Activated CD8-positive, alpha-beta T cell treated with anti-CD3 and anti-CD28 coated beads for 36 hours (primary cell): ENCODE data around the gene AMOTL1. TPM values are rescaled to one million over a fixed set of nuclear protein-coding genes. Genes with fewer than 3 reads are reported as not detected.

Source experiments
- ATAC-seq: fragments of 200-7000 bp; cut with Tn5 transposase; one replicate; pipeline ENCODE4 v1.10.0; 2021; ENCODE audit warnings: mild to moderate bottlenecking, moderate library complexity
- CTCF ChIA-PET: fragments of 350-600 bp; sonication (Branson Sonifier 250); formaldehyde crosslinking; loops from one replicate; lab custom pipeline; 2021; ENCODE audit warnings: antibody characterized with exemption; lab: Charles Lee
- POLR2A ChIA-PET: fragments of 350-600 bp; sonication (Branson Sonifier 250); formaldehyde crosslinking; loops from one replicate; lab custom pipeline; 2021; ENCODE audit warnings: antibody characterized with exemption; lab: Charles Lee
- DNase-seq: peaks from one replicate; pipeline ENCODE4 v3.0.0-alpha.2; 2020
- H3K27ac Mint-ChIP-seq: one replicate; pipeline ENCODE4 v1.8.0; 2021; ENCODE audit warnings: mild to moderate bottlenecking, mixed read lengths
- H3K27me3 Mint-ChIP-seq: one replicate; pipeline ENCODE4 v1.8.0; 2021; ENCODE audit warnings: mixed read lengths
- H3K36me3 Mint-ChIP-seq: one replicate; pipeline ENCODE4 v1.8.0; 2021; ENCODE audit warnings: low read depth, mixed read lengths
- H3K4me1 Mint-ChIP-seq: one replicate; pipeline ENCODE4 v1.8.0; 2021; ENCODE audit warnings: low read depth, mixed read lengths
- H3K4me3 Mint-ChIP-seq: one replicate; pipeline ENCODE4 v1.8.0; 2021; ENCODE audit warnings: mild to moderate bottlenecking, moderate library complexity, mixed read lengths
- H3K9me3 Mint-ChIP-seq: one replicate; pipeline ENCODE4 v1.8.0; 2021; ENCODE audit warnings: mixed read lengths
- intact Hi-C: fragments of 100-400 bp; cut with micrococcal nuclease; formaldehyde crosslinking; loops from one replicate; pipeline ENCODE4 v1.10.0; 2022
- total RNA-seq, 2 experiments: library from RNA; stranded (reverse); gene quantifications; one replicate each; pipeline ENCODE4 v1.2.3, GENCODE V29; 2021
- TF ChIP-seq, protein P1 (sequence below): fragments of 200-600 bp; IDR thresholded peaks from one replicate; pipeline ENCODE4 v1.8.0; 2022; ENCODE audit warnings: antibody characterized with exemption, mild to moderate bottlenecking

AMOTL1 gene
- total RNA-seq, 2 experiments from 2014 or later = 1.5 to 1.7 TPM

- H3K4me1 Mint-ChIP-seq = no peaks in the 10 kb centered on the region
- ChIA-PET CTCF (no interaction called here), POLR2A (no interaction called here)
- H3K36me3 Mint-ChIP-seq = no peaks in the 10 kb centered on the region
- peaks cover 2% of the 10 kb centered on the region for H3K9me3 Mint-ChIP-seq
- intact Hi-C loops = no loop called here
- DNase-seq (no peak), ATAC-seq (no peak)
- H3K4me3 Mint-ChIP-seq = no peak overlapping the region
- no peaks in the 10 kb centered on the region for H3K27me3 Mint-ChIP-seq
- TF ChIP-seq, protein P1, sequence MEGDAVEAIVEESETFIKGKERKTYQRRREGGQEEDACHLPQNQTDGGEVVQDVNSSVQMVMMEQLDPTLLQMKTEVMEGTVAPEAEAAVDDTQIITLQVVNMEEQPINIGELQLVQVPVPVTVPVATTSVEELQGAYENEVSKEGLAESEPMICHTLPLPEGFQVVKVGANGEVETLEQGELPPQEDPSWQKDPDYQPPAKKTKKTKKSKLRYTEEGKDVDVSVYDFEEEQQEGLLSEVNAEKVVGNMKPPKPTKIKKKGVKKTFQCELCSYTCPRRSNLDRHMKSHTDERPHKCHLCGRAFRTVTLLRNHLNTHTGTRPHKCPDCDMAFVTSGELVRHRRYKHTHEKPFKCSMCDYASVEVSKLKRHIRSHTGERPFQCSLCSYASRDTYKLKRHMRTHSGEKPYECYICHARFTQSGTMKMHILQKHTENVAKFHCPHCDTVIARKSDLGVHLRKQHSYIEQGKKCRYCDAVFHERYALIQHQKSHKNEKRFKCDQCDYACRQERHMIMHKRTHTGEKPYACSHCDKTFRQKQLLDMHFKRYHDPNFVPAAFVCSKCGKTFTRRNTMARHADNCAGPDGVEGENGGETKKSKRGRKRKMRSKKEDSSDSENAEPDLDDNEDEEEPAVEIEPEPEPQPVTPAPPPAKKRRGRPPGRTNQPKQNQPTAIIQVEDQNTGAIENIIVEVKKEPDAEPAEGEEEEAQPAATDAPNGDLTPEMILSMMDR = no peak
- H3K27ac Mint-ChIP-seq = no peak overlapping the region
Measured at GRCh38 chr11:94821439-94821838, 53.3 kb downstream of the AMOTL1 start.

GRCh38 chr11:94822080-94822479, 53.9 kb downstream of the AMOTL1 start:
- no peak overlapping the region for H3K4me3 Mint-ChIP-seq
- H3K9me3 Mint-ChIP-seq = no peaks in the 10 kb centered on the region
- H3K27ac Mint-ChIP-seq = no peak overlapping the region
- intact Hi-C loops = no loop called here
- POLR2A ChIA-PET = no interaction called here
- no peak for DNase-seq
- H3K27me3 Mint-ChIP-seq = no peaks in the 10 kb centered on the region
- no peak for ATAC-seq
- no peaks in the 10 kb centered on the region for H3K36me3 Mint-ChIP-seq
- CTCF ChIA-PET = no interaction called here
- TF ChIP-seq, protein P1 = no peak
- no peaks in the 10 kb centered on the region for H3K4me1 Mint-ChIP-seq

GRCh38 chr11:94823102-94823732, 55.1 kb downstream of the AMOTL1 start:
- POLR2A ChIA-PET = no interaction called here
- Mint-ChIP-seq H3K36me3 (no peaks in the 10 kb centered on the region), H3K27me3 (no peaks in the 10 kb centered on the region)

DNA sequence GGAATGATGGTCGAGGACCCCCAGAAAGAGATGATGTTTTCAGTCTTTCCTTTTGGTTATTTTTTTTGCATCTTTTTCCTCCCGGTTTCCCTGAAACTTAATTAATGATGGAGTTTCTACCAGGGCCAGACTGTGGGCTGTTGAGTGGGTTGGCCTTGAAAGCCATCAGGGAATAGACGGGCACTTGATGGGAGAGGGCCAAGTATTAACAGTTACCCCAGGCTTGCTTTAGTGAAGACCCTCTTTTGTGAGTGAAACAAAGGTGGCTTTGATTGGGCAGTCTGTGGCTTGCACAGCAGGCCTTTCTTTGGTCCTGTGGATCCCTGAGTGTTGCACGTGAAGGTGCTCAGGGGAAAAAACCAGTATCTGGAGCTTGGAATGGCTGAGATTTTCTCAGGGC, 56.9 kb downstream of the AMOTL1 start:
- no peaks in the 10 kb centered on the region for H3K9me3 Mint-ChIP-seq
- no peaks in the 10 kb centered on the region for H3K4me1 Mint-ChIP-seq
- ChIA-PET CTCF (no interaction called here), POLR2A (no interaction called here)
- intact Hi-C loops = no loop called here
- H3K27ac Mint-ChIP-seq = no peak overlapping the region
- ATAC-seq (no peak), DNase-seq (no peak)
- TF ChIP-seq, protein P1 = no peak
- H3K36me3 Mint-ChIP-seq = no peaks in the 10 kb centered on the region
- H3K4me3 Mint-ChIP-seq = no peak overlapping the region
- no peaks in the 10 kb centered on the region for H3K27me3 Mint-ChIP-seq

More at GRCh38 chr11:94823102-94823732, 55.1 kb downstream of the AMOTL1 start:
- DNase-seq (no peak), ATAC-seq (no peak)
- CTCF ChIA-PET = interaction anchor here (1.0 kb wide), 1 partner anchor 37 kb away, joined by 3 read pairs; no protein-coding TSS in a partner anchor
- no peaks in the 10 kb centered on the region for H3K9me3 Mint-ChIP-seq
- TF ChIP-seq, protein P1 = no peak
- H3K4me1 Mint-ChIP-seq = no peaks in the 10 kb centered on the region
- intact Hi-C loops = no loop called here
- no peak overlapping the region for H3K4me3 Mint-ChIP-seq
- no peak overlapping the region for H3K27ac Mint-ChIP-seq

DNA sequence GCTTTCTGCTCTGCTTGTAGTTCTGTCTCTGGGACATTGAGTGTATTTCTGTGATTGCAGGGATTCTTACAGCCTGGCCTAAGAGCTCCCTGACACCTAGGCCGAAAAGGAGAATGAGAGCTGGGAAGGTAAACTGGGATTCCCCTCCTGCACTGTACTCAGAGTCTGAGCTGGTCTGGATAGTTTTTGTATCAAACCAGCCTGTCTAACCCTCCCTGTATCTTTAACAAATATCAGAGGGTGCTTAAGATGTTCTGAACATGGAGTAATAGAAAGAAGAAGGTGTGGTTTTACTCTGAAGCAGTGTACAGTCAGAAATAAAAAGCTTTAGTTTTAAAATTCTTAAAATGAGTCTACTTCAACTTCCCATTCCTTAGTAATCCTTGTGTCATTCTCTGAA, 57.3 kb downstream of the AMOTL1 start:
- no peak for ATAC-seq
- no peaks in the 10 kb centered on the region for H3K9me3 Mint-ChIP-seq

More for the DNA sequence above, 57.3 kb downstream of the AMOTL1 start:
- no peak for DNase-seq
- ChIA-PET POLR2A (no interaction called here), CTCF (no interaction called here)
- Mint-ChIP-seq H3K4me1 (no peaks in the 10 kb centered on the region), H3K36me3 (no peaks in the 10 kb centered on the region), H3K27ac (no peak overlapping the region), H3K4me3 (no peak overlapping the region), H3K27me3 (no peaks in the 10 kb centered on the region)
- TF ChIP-seq, protein P1 = no peak
- intact Hi-C loops = no loop called here
